ENCODE results near the gene TBC1D1. TPM values are rescaled to one million over a fixed set of nuclear protein-coding genes. Genes with fewer than 3 reads are reported as not detected.

The TBC1D1 gene
- total RNA-seq, 4 donors from 2014 or later = 111 to 176 (median 142) TPM

DNA sequence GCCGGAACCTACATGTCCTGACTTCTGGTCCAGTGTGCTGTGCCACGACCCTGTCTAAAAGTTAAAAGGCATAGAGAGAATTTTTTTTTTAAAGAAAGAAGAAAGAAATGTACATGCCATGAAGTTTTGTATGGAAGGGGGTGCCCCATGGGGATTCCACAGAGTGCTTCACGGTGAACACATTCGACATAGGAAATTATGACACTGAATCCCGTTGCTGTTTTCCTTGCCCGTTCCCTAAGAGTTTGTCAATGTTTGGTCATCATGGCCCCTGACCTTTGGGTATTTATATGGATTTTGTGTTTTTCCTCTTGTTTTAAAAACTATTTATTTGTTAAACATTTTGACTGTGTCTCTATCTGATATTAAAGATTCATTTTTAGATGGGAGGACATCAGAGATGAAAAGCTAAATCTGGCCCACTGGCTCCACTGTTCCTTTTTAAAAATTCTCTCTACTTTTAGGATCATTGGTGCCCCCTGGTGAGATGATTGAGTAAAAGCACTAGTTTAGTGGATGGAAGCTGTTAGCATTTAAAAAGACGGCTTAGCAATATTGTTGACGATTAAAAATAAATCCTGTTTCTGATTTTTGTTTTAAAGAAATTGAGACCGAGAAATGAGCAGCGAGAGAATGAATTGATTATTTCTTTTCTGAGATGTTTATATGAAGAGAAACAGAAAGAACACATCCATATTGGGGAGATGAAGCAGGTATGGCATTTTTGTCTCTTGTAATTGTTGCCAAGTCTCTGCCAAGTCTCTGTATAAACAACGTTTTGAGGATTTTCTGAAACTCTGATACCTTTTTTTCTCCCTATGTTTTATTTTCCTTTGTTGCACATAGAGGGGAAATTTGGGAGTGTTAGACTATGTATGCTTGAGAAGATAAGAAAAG is 144.3 kb downstream of the TBC1D1 start:
- Histone ChIP-seq H3K4me3 (no peak overlapping the region), H3K4me1 (peaks cover 0 to 4% of the 10 kb centered on the region in 2 donors), H3K27ac (no peak overlapping the region), H3K36me3 (peaks cover 0 to 37% of the 10 kb centered on the region in 2 donors), H3K27me3 (no peaks in the 10 kb centered on the region), H3K9me3 (no peaks in the 10 kb centered on the region)
- intact Hi-C loops (cut with DNase I; ENCODE audit: low total_unique reads) (loop anchor here (1.0 to 5.0 kb wide), 3 partner anchors 143 to 432 kb away; partner anchors contain the start of gene TBC1D1), in situ Hi-C loops (cut with MboI; ENCODE audit: low sequenced_read_pairs in 4 of 4) (loop anchor here (5.0 to 25.0 kb wide), 5 partner anchors 228 to 430 kb away; no protein-coding TSS in a partner anchor)
- DNase-seq (no peak), ATAC-seq (peak; percentile 33 to 74)
- TF ChIP-seq POLR2A (IDR thresholded peaks at IDR 0.05) = no peak
- TF ChIP-seq, protein P1, sequence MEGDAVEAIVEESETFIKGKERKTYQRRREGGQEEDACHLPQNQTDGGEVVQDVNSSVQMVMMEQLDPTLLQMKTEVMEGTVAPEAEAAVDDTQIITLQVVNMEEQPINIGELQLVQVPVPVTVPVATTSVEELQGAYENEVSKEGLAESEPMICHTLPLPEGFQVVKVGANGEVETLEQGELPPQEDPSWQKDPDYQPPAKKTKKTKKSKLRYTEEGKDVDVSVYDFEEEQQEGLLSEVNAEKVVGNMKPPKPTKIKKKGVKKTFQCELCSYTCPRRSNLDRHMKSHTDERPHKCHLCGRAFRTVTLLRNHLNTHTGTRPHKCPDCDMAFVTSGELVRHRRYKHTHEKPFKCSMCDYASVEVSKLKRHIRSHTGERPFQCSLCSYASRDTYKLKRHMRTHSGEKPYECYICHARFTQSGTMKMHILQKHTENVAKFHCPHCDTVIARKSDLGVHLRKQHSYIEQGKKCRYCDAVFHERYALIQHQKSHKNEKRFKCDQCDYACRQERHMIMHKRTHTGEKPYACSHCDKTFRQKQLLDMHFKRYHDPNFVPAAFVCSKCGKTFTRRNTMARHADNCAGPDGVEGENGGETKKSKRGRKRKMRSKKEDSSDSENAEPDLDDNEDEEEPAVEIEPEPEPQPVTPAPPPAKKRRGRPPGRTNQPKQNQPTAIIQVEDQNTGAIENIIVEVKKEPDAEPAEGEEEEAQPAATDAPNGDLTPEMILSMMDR (IDR thresholded peaks at IDR 0.05 in 4 of 5, conservative IDR thresholded peaks at IDR 0.05 in 1 of 5) = peak; percentile 38 to 69 (median 64)

GRCh38 chr4:38036548-38036947 is 145.7 kb downstream of the TBC1D1 start:
- in situ Hi-C loops (cut with MboI; ENCODE audit: low sequenced_read_pairs in 4 of 4) = loop anchor here (5.0 to 25.0 kb wide), 4 partner anchors 229 to 432 kb away; no protein-coding TSS in a partner anchor
- intact Hi-C loops (cut with DNase I; ENCODE audit: low total_unique reads) = loop anchor here (5.0 kb wide), 1 partner anchor 144 kb away; the partner anchor contains the start of gene TBC1D1
- no peak for ATAC-seq
- no peak for DNase-seq
- TF ChIP-seq, protein P1 (IDR thresholded peaks at IDR 0.05 in 4 of 5, conservative IDR thresholded peaks at IDR 0.05 in 1 of 5) = no peak
- no peak for TF ChIP-seq POLR2A (IDR thresholded peaks at IDR 0.05)
- Histone ChIP-seq H3K4me1 (peaks cover 0 to 4% of the 10 kb centered on the region in 2 donors), H3K36me3 (peaks cover 0 to 26% of the 10 kb centered on the region in 2 donors), H3K4me3 (no peak overlapping the region), H3K27me3 (no peaks in the 10 kb centered on the region), H3K9me3 (no peaks in the 10 kb centered on the region), H3K27ac (no peak overlapping the region)

DNA sequence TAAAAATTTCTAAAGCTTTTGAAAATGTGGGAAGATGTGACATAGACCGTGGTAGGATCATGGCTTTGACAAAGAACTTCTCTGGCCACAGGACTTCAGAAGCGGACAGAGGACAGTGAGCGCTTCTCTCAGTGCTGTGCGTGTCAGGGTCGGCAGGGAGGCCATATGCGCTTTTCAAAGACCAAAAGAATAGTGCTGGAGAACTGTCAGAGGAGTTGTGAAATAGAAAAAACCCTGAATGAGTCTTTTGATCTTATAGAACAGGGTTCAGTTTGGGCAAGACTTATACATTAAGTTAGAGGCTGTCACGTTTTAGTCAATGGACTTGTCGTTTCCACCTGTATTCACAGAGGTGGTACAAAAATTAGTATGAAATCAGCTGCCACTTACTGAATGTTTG is 146.7 kb downstream of the TBC1D1 start:
- DNase-seq = no peak
- Histone ChIP-seq H3K4me1 (peaks cover 0 to 4% of the 10 kb centered on the region in 2 donors), H3K4me3 (no peak overlapping the region), H3K36me3 (peaks cover 0 to 22% of the 10 kb centered on the region in 2 donors), H3K9me3 (no peaks in the 10 kb centered on the region), H3K27ac (no peak overlapping the region), H3K27me3 (no peaks in the 10 kb centered on the region)
- intact Hi-C loops (cut with DNase I; ENCODE audit: low total_unique reads) (loop anchor here (5.0 kb wide), 1 partner anchor 145 kb away; the partner anchor contains the start of gene TBC1D1), in situ Hi-C loops (cut with MboI; ENCODE audit: low sequenced_read_pairs in 4 of 4) (loop anchor here (5.0 to 25.0 kb wide), 4 partner anchors 230 to 433 kb away; no protein-coding TSS in a partner anchor)
- ATAC-seq = no peak
- TF ChIP-seq, protein P1 (IDR thresholded peaks at IDR 0.05 in 4 of 5, conservative IDR thresholded peaks at IDR 0.05 in 1 of 5) = no peak
- TF ChIP-seq POLR2A (IDR thresholded peaks at IDR 0.05) = no peak

- H3K4me1 ChIP-seq = no peaks in the 10 kb centered on the region
- ATAC-seq (no peak), DNase-seq (no peak)
- H3K27ac ChIP-seq = no peak overlapping the region
- intact Hi-C loops (cut with DNase I; ENCODE audit: low total_unique reads) (no loop called here), in situ Hi-C loops (cut with MboI; ENCODE audit: low sequenced_read_pairs in 4 of 4) (loop anchor here in 2 of 4 donors (25.0 kb wide), 1 partner anchor 428 kb away; no protein-coding TSS in a partner anchor)
- no peaks in the 10 kb centered on the region for H3K27me3 ChIP-seq
- H3K9me3 ChIP-seq = no peaks in the 10 kb centered on the region
- no peak overlapping the region for H3K4me3 ChIP-seq
- TF ChIP-seq, protein P1 (IDR thresholded peaks at IDR 0.05 in 4 of 5, conservative IDR thresholded peaks at IDR 0.05 in 1 of 5) = no peak
- peaks cover 0 to 34% of the 10 kb centered on the region in 2 donors for H3K36me3 ChIP-seq
Observed at GRCh38 chr4:38040619-38041018, 149.7 kb downstream of the TBC1D1 start.
